IPS DF 6.9 (cell line): ENCODE measurements around the gene CLEC5A.
"Not testable (repeated sequence)": the region's sequence is repeated elsewhere in the genome, so short reads cannot be mapped to it uniquely, and the experiment has no call there.

ENCODE experiments used
- DNase-seq: peaks from one replicate; pipeline ENCODE4 v3.0.0-alpha.2; 2013; ENCODE audit warnings: low read depth, low spot score
- H3K27ac ChIP-seq: one replicate; pipeline ENCODE4 v1.5.1; 2013; ENCODE audit warnings: low read length, control low read depth
- H3K27me3 ChIP-seq: 2 replicates; pipeline ENCODE4 v1.6.1; 2013; ENCODE audit warnings: mild to moderate bottlenecking, low read length; ENCODE audit not compliant: control insufficient read depth, insufficient read depth
- H3K36me3 ChIP-seq: 2 replicates; pipeline ENCODE4 v1.6.1; 2013; ENCODE audit warnings: low read length; ENCODE audit not compliant: control insufficient read depth, insufficient read depth
- H3K4me1 ChIP-seq: 2 replicates; pipeline ENCODE4 v1.6.1; 2013; ENCODE audit warnings: low read length; ENCODE audit not compliant: control insufficient read depth, insufficient read depth
- H3K4me3 ChIP-seq: 2 replicates; pipeline ENCODE4 v1.5.1; 2013; ENCODE audit warnings: mild to moderate bottlenecking, low read length
- H3K9me3 ChIP-seq: 2 replicates; pipeline ENCODE4 v1.6.1; 2013; ENCODE audit warnings: low read length, inconsistent platforms; ENCODE audit not compliant: control insufficient read depth, insufficient read depth
- WGBS: extraction: QIAGEN DNeasy Blood & Tissue Kit; methylation state at CpG from one replicate; pipeline ENCODE4 v1.1.7; 2013; ENCODE audit warnings: mixed read lengths, missing lambda C conversion rate; ENCODE audit not compliant: insufficient read length, insufficient coverage; 5-methylcytosine and 5-hydroxymethylcytosine counted together

The CLEC5A gene

GRCh38 chr7:141946796-141947195, at the start of gene CLEC5A:
Gene CLEC5A, minus strand, starts transcription at chr7:141946974. Its CDS starts 682 bp downstream, at chr7:141946292.
- Histone ChIP-seq H3K4me1 (no peaks in the 10 kb centered on the region), H3K9me3 (no peaks in the 10 kb centered on the region), H3K27ac (no peak within 1 kb of the TSS), H3K27me3 (no peaks in the 10 kb centered on the region), H3K36me3 (no peaks in the 10 kb centered on the region), H3K4me3 (no peak within 1 kb of the TSS)
- no CpG with 5 or more reads among the region's 3 CpGs for WGBS
- DNase-seq, result no peak

GRCh38 chr7:141993354-141993753, 46.6 kb upstream of the CLEC5A start:
- Histone ChIP-seq H3K36me3 (no peaks in the 10 kb centered on the region), H3K4me3 (no peak overlapping the region), H3K27me3 (no peaks in the 10 kb centered on the region), H3K27ac (no peak overlapping the region), H3K4me1 (no peaks in the 10 kb centered on the region), H3K9me3 (no peaks in the 10 kb centered on the region)
- WGBS, result no CpG with 5 or more reads among the region's 1 CpG
- no peak for DNase-seq

- H3K4me3 ChIP-seq, result no peak overlapping the region
- DNase-seq, result no peak
- WGBS, result no CpG with 5 or more reads among the region's 4 CpGs
Observed at GRCh38 chr7:141992688-141993087, 45.9 kb upstream of the CLEC5A start.

DNA sequence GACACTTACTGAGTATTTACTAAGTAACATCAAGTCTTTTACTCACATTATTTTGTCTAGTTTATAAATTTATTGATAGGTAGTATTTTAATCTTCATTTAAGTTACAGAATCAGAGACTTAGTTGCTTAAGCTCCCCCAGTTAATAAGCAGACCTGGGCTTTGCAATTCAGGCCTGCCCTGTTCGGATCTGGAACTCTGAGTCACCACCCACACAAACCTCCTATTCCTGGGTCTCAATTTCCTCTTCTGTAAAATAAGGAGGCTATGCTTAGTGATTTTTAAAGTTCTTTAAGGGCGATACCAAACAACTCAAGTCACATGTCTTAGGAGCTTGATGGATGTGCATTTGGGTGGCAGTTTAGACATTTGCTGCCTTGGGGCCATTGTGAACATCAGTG, 45.4 kb upstream of the CLEC5A start:
- Histone ChIP-seq H3K4me3 (no peak overlapping the region), H3K27me3 (no peaks in the 10 kb centered on the region), H3K27ac (no peak overlapping the region), H3K9me3 (no peaks in the 10 kb centered on the region), H3K4me1 (no peaks in the 10 kb centered on the region), H3K36me3 (no peaks in the 10 kb centered on the region)
- no CpG with 5 or more reads among the region's 2 CpGs for WGBS
- DNase-seq, result no peak

More at GRCh38 chr7:141992688-141993087, 45.9 kb upstream of the CLEC5A start:
- Histone ChIP-seq H3K27me3 (no peaks in the 10 kb centered on the region), H3K36me3 (no peaks in the 10 kb centered on the region), H3K27ac (no peak overlapping the region), H3K4me1 (no peaks in the 10 kb centered on the region), H3K9me3 (no peaks in the 10 kb centered on the region)

DNA sequence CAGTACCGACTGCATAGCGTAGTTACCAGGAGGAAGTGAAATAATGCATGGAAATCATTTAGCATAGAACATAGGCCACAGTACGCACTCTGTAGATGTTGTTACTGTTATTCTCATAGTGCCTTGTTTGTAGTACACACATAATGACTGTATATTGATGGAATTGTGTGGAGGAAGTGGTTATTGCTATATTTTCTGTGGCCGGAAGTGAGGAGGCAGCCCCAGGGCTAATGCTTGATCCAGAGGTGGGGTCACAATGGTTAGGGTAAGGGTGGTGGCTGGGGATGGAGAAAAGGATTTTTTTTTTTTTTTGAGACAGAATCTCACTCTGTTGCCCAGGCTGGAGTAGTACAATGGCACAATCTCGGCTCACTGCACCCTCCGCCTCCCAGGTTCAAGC, 44.4 kb upstream of the CLEC5A start:
- no peak for DNase-seq
- no peaks in the 10 kb centered on the region for H3K36me3 ChIP-seq
- H3K27ac ChIP-seq, result no peak overlapping the region
- H3K4me1 ChIP-seq, result no peaks in the 10 kb centered on the region
- WGBS, result no CpG with 5 or more reads among the region's 6 CpGs
- H3K27me3 ChIP-seq, result no peaks in the 10 kb centered on the region
- H3K4me3 ChIP-seq, result no peak overlapping the region
- no peaks in the 10 kb centered on the region; the same call in 1 of the 2 replicates for H3K9me3 ChIP-seq

- no CpG with 5 or more reads among the region's 2 CpGs for WGBS
Observed at GRCh38 chr7:141990011-141990725, 43.4 kb upstream of the CLEC5A start.

GRCh38 chr7:141987803-141988202, 41.0 kb upstream of the CLEC5A start:
- not testable (repeated sequence) for H3K36me3 ChIP-seq, H3K9me3 ChIP-seq, H3K4me3 ChIP-seq, H3K4me1 ChIP-seq, DNase-seq, H3K27ac ChIP-seq, H3K27me3 ChIP-seq
- WGBS, result no CpG with 5 or more reads among the region's 4 CpGs

More at GRCh38 chr7:141990011-141990725, 43.4 kb upstream of the CLEC5A start:
- H3K27ac ChIP-seq, result no peak overlapping the region
- no peaks in the 10 kb centered on the region; the same call in 1 of the 2 replicates for H3K9me3 ChIP-seq
- DNase-seq, result no peak
- no peaks in the 10 kb centered on the region for H3K36me3 ChIP-seq
- H3K4me3 ChIP-seq, result no peak overlapping the region
- no peaks in the 10 kb centered on the region for H3K4me1 ChIP-seq
- H3K27me3 ChIP-seq, result no peaks in the 10 kb centered on the region

- H3K27me3 ChIP-seq, result no peaks in the 10 kb centered on the region
- no CpG with 5 or more reads among the region's 2 CpGs for WGBS
- no peaks in the 10 kb centered on the region for H3K4me1 ChIP-seq
- no peaks in the 10 kb centered on the region; the same call in 1 of the 2 replicates for H3K9me3 ChIP-seq
- DNase-seq, result no peak
- H3K4me3 ChIP-seq, result no peak overlapping the region
- H3K27ac ChIP-seq, result no peak overlapping the region
- no peaks in the 10 kb centered on the region for H3K36me3 ChIP-seq
Observed at GRCh38 chr7:141986923-141987322, 40.1 kb upstream of the CLEC5A start.

DNA sequence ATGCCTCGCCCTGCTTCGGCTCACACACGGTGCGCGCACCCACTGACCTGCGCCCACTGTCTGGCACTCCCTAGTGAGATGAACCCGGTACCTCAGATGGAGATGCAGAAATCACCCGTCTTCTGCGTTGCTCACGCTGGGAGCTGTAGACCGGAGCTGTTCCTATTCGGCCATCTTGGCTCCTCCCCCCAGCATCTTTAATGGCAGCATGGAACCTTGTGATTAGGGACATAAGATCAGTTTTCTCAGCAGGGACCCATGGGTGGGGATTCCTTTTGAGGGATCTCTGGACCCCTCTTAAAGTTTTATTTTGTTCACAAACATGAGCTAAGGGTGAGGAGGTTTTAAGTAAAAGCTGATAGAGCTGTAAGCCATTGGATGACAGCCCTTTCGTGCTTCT, 39.2 kb upstream of the CLEC5A start:
- not testable (repeated sequence) for DNase-seq, H3K4me1 ChIP-seq, H3K4me3 ChIP-seq

GRCh38 chr7:141979568-141979967, 32.8 kb upstream of the CLEC5A start:
- no CpG with 5 or more reads among the region's 2 CpGs for whole genome bisulfite sequencing
- H3K4me3 ChIP-seq, result no peak overlapping the region
- H3K27me3 ChIP-seq, result no peaks in the 10 kb centered on the region
- no peaks in the 10 kb centered on the region for H3K36me3 ChIP-seq
- H3K4me1 ChIP-seq, result no peaks in the 10 kb centered on the region
- H3K9me3 ChIP-seq, result no peaks in the 10 kb centered on the region
- DNase-seq, result no peak
- no peak overlapping the region for H3K27ac ChIP-seq

More for the DNA sequence above, 39.2 kb upstream of the CLEC5A start:
- not testable (repeated sequence) for H3K27me3 ChIP-seq, H3K36me3 ChIP-seq, H3K27ac ChIP-seq, H3K9me3 ChIP-seq
- no CpG with 5 or more reads among the region's 13 CpGs for WGBS

- Histone ChIP-seq H3K4me3 (no peak overlapping the region), H3K9me3 (no peaks in the 10 kb centered on the region), H3K4me1 (no peaks in the 10 kb centered on the region), H3K27ac (no peak overlapping the region), H3K36me3 (no peaks in the 10 kb centered on the region), H3K27me3 (no peaks in the 10 kb centered on the region)
- WGBS, result no CpG with 5 or more reads among the region's 1 CpG
- no peak for DNase-seq
Observed at GRCh38 chr7:141978351-141978750, 31.6 kb upstream of the CLEC5A start.
